ENCODE measurements around the gene RNF223. TPM values are rescaled to one million over a fixed set of nuclear protein-coding genes. Genes with fewer than 3 reads are reported as not detected.
A peak's percentile ranks its signal among the peaks of the same experiment; 100 is the strongest.
"Not testable (repeated sequence)": the region's sequence is repeated elsewhere in the genome, so short reads cannot be mapped to it uniquely, and the experiment has no call there.

RNF223 gene
- total and polyA plus RNA-seq, 2 donors = 0.05 to 0.37 TPM

GRCh38 chr1:1079408-1080121 is 5.5 kb upstream of the RNF223 start:
- WGBS = 6% methylated on average over 38 of the region's 38 CpGs
- no peak overlapping the region for H3K4me3 ChIP-seq (ENCODE audit: low read length in 2 of 2)
- H3K27ac ChIP-seq (ENCODE audit: low read depth in 1 of 2, low read length in 1 of 2) = no peak overlapping the region
- H3K27me3 ChIP-seq (ENCODE audit: control insufficient read depth in 2 of 2, insufficient read depth in 1 of 2, low read length in 1 of 2) = peaks cover 13 to 31% of the 10 kb centered on the region in 2 donors
- H3K4me1 ChIP-seq (ENCODE audit: control insufficient read depth in 2 of 2, insufficient read depth in 2 of 2, low read length in 2 of 2) = peaks cover 0 to 9% of the 10 kb centered on the region in 2 donors
- DNase-seq (ENCODE audit: low read depth in 6 of 9, low spot score in 9 of 9) = peak in 2 of 9 donors; percentile 14 to 29
- H3K9me3 ChIP-seq (ENCODE audit: control insufficient read depth in 2 of 2, insufficient read depth in 1 of 2, low read length in 1 of 2) = no peaks in the 10 kb centered on the region
- peaks cover 0 to 4% of the 10 kb centered on the region in 2 donors for H3K36me3 ChIP-seq (ENCODE audit: control insufficient read depth in 2 of 2, insufficient read depth in 2 of 2, low read length in 1 of 2)

DNA sequence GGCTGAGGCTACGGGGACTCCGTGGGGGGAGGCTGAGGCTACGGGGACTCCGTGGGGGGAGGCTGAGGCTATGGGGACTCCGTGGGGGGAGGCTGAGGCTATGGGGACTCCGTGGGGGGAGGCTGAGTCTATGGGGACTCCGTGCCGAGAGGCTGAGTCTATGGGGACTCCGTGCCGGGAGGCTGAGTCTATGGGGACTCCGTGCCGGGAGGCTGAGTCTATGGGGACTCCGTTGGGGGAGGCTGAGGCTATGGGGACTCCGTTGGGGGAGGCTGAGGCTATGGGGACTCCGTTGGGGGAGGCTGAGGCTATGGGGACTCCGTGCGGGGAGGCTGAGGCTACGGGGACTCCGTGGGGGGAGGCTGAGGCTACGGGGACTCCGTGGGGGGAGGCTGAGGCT is 3.3 kb upstream of the RNF223 start:
- H3K27ac ChIP-seq (ENCODE audit: low read depth in 1 of 2, low read length in 1 of 2); H3K4me3 ChIP-seq (ENCODE audit: low read length in 2 of 2); DNase-seq (ENCODE audit: low read depth in 6 of 9, low spot score in 9 of 9); H3K36me3 ChIP-seq (ENCODE audit: control insufficient read depth in 2 of 2, insufficient read depth in 2 of 2, low read length in 1 of 2); H3K9me3 ChIP-seq (ENCODE audit: control insufficient read depth in 2 of 2, insufficient read depth in 1 of 2, low read length in 1 of 2); H3K4me1 ChIP-seq (ENCODE audit: control insufficient read depth in 2 of 2, insufficient read depth in 2 of 2, low read length in 2 of 2): not testable (repeated sequence)
- WGBS = 70% methylated on average over 13 of the region's 21 CpGs
- H3K27me3 ChIP-seq (ENCODE audit: control insufficient read depth in 2 of 2, insufficient read depth in 1 of 2, low read length in 1 of 2) = peaks cover 13 to 39% of the 10 kb centered on the region in 2 donors

GRCh38 chr1:1075148-1075935 is 1.2 kb upstream of the RNF223 start:
- no peaks in the 10 kb centered on the region for H3K36me3 ChIP-seq (ENCODE audit: control insufficient read depth in 2 of 2, insufficient read depth in 2 of 2, low read length in 1 of 2)
- DNase-seq (ENCODE audit: low read depth in 6 of 9, low spot score in 9 of 9) = no peak
- H3K4me1 ChIP-seq (ENCODE audit: control insufficient read depth in 2 of 2, insufficient read depth in 2 of 2, low read length in 2 of 2) = peaks cover 0 to 9% of the 10 kb centered on the region in 2 donors
- peaks cover 14 to 42% of the 10 kb centered on the region in 2 donors for H3K27me3 ChIP-seq (ENCODE audit: control insufficient read depth in 2 of 2, insufficient read depth in 1 of 2, low read length in 1 of 2)
- 74% methylated on average over 21 of the region's 21 CpGs for WGBS
- H3K27ac ChIP-seq (ENCODE audit: low read depth in 1 of 2, low read length in 1 of 2) = no peak overlapping the region
- no peaks in the 10 kb centered on the region for H3K9me3 ChIP-seq (ENCODE audit: control insufficient read depth in 2 of 2, insufficient read depth in 1 of 2, low read length in 1 of 2)
- H3K4me3 ChIP-seq (ENCODE audit: low read length in 2 of 2) = no peak overlapping the region

GRCh38 chr1:1074631-1075147 is 583 bp upstream of the RNF223 start:
- no peaks in the 10 kb centered on the region for H3K36me3 ChIP-seq (ENCODE audit: control insufficient read depth in 2 of 2, insufficient read depth in 2 of 2, low read length in 1 of 2)
- WGBS = 93% methylated on average over 14 of the region's 14 CpGs
- no peak overlapping the region for H3K4me3 ChIP-seq (ENCODE audit: low read length in 2 of 2)
- DNase-seq (ENCODE audit: low read depth in 6 of 9, low spot score in 9 of 9) = no peak
- peaks cover 12 to 42% of the 10 kb centered on the region in 2 donors for H3K27me3 ChIP-seq (ENCODE audit: control insufficient read depth in 2 of 2, insufficient read depth in 1 of 2, low read length in 1 of 2)
- H3K9me3 ChIP-seq (ENCODE audit: control insufficient read depth in 2 of 2, insufficient read depth in 1 of 2, low read length in 1 of 2) = no peaks in the 10 kb centered on the region
- H3K27ac ChIP-seq (ENCODE audit: low read depth in 1 of 2, low read length in 1 of 2) = no peak overlapping the region
- H3K4me1 ChIP-seq (ENCODE audit: control insufficient read depth in 2 of 2, insufficient read depth in 2 of 2, low read length in 2 of 2) = peaks cover 0 to 5% of the 10 kb centered on the region in 2 donors

DNA sequence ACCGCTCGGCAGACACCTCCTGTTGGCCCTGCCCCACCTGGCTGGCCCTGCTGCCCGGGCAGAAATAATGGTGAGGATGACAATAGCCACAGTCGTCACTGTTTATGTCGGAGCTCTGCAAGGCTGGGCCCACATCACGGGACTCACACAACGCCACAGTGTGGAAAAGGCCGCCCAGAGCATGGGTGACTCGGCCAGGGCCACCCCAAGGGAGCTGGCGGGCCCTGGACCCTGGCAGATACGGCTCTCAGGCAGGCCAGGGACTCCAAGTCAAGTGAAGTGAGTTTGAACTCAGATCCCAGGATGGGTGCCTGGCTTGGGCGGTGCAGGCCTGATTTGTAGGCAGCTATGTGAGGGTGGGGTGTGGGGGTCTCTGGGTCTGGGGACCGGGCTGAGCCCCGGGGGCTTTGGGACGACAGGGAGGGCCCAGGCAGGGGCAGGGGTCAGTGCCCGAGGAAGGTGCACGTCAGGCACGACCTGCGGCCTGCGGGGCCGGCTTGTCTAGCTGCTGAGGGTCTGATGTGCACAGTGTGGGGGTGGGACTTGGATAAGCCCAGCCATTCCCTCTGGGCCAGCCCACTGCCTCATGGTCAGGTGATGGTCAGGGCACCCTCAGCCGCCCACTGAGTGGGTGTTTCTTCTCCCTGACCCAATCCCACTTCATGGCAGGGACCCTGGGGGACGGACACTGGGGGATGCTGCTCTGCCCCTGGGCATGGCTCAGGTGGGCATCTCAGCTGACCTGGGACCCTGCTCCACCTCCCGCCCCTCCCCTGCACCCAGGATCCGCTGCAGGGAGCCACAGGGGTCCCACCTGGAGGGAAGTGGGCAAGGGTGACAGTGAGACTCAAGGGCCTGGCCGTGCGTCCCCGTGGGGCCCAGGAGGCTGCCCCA is 1.0 kb downstream of the RNF223 start:
- no peak for DNase-seq (ENCODE audit: low read depth in 6 of 9, low spot score in 9 of 9)
- Histone ChIP-seq H3K4me1 (ENCODE audit: control insufficient read depth in 2 of 2, insufficient read depth in 2 of 2, low read length in 2 of 2) (peaks cover 6 to 8% of the 10 kb centered on the region in 2 donors), H3K27me3 (ENCODE audit: control insufficient read depth in 2 of 2, insufficient read depth in 1 of 2, low read length in 1 of 2) (peaks cover 13 to 47% of the 10 kb centered on the region in 2 donors), H3K36me3 (ENCODE audit: control insufficient read depth in 2 of 2, insufficient read depth in 2 of 2, low read length in 1 of 2) (no peaks in the 10 kb centered on the region), H3K9me3 (ENCODE audit: control insufficient read depth in 2 of 2, insufficient read depth in 1 of 2, low read length in 1 of 2) (peaks cover 0 to 3% of the 10 kb centered on the region in 2 donors), H3K4me3 (ENCODE audit: low read length in 2 of 2) (no peak overlapping the region), H3K27ac (ENCODE audit: low read depth in 1 of 2, low read length in 1 of 2) (no peak overlapping the region)
- 90% methylated on average over 28 of the region's 28 CpGs for WGBS

DNA sequence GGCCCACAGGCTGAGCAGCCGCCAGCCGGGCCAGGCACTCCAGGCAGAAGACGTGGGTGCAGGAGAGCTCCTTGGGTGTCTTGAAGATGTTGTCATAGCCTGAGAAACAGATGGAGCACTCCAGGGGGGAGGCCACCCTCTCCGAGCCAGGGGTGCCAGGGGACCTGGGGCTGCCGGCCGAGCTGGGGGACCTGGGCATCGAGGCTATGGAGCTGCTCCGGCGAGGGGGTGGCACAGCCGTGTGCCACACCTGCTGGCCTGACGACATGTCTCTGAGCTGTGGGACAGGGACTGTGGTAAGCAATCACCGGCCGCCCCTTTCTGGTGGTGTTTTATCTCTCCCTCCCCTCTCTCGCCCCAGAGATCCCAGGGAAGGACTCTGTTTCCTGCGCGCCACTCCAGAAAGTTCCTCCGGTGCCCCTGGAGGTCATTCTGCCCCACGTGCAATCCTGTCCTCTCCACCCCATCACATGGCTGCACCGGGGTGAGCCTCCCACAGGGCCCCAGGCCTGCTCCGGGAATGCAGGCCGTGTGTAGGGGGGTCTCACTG is 1.7 kb downstream of the RNF223 start:
- Histone ChIP-seq H3K4me3 (ENCODE audit: low read length in 2 of 2) (no peak overlapping the region), H3K4me1 (ENCODE audit: control insufficient read depth in 2 of 2, insufficient read depth in 2 of 2, low read length in 2 of 2) (peaks cover 6 to 10% of the 10 kb centered on the region in 2 donors), H3K27ac (ENCODE audit: low read depth in 1 of 2, low read length in 1 of 2) (no peak overlapping the region)

DNA sequence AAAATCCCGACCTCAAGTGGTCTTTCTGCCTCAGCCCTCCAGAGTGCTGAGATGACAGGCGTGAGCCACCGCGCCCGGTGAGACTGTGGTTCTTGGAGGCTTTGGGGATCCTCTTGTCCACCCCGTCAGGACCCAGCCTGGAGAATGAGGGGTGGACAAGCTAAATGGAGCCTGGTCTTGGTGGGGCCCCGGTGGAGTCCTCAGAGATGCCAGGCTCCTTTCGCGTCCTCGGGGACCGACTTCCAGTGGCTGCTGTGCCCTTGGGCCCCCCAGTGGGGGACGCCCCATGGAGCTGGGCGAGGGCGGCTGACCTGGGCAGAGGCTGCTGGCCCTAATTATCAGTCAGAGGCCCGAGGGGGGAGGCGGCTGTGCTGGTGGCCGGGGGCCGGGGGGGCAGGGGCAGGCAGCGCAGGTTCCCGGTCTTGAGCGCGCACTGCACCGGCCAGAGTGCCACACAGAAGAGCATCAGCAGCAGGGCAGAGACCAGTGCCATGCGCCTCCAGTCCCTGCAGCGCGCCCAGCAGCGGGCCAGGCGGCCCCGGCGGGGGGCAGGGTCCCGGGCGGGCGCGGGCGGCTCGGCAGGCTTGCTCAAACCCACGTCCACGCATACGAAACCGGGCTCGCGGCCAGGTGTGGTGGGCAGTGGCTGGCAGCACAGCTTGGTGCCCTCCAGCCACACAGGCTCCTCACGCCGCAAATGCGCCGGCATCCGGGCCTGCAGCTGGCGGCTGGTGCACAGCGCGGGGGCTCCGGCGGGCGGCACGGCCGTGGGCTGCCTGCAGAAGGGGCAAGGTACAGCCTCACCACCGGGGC is 2.4 kb downstream of the RNF223 start:
- H3K27ac ChIP-seq (ENCODE audit: low read depth in 1 of 2, low read length in 1 of 2) = no peak overlapping the region
- no peaks in the 10 kb centered on the region for H3K36me3 ChIP-seq (ENCODE audit: control insufficient read depth in 2 of 2, insufficient read depth in 2 of 2, low read length in 1 of 2)
- peaks cover 13 to 59% of the 10 kb centered on the region in 2 donors for H3K27me3 ChIP-seq (ENCODE audit: control insufficient read depth in 2 of 2, insufficient read depth in 1 of 2, low read length in 1 of 2)
- peaks cover 6 to 10% of the 10 kb centered on the region in 2 donors for H3K4me1 ChIP-seq (ENCODE audit: control insufficient read depth in 2 of 2, insufficient read depth in 2 of 2, low read length in 2 of 2)
- no peak overlapping the region for H3K4me3 ChIP-seq (ENCODE audit: low read length in 2 of 2)
- 92% methylated on average over 56 of the region's 56 CpGs for WGBS
- DNase-seq (ENCODE audit: low read depth in 6 of 9, low spot score in 9 of 9) = no peak
- H3K9me3 ChIP-seq (ENCODE audit: control insufficient read depth in 2 of 2, insufficient read depth in 1 of 2, low read length in 1 of 2) = peaks cover 0 to 11% of the 10 kb centered on the region in 2 donors

More for the DNA sequence above, 1.7 kb downstream of the RNF223 start:
- peaks cover 13 to 54% of the 10 kb centered on the region in 2 donors for H3K27me3 ChIP-seq (ENCODE audit: control insufficient read depth in 2 of 2, insufficient read depth in 1 of 2, low read length in 1 of 2)
- DNase-seq (ENCODE audit: low read depth in 6 of 9, low spot score in 9 of 9) = no peak
- H3K36me3 ChIP-seq (ENCODE audit: control insufficient read depth in 2 of 2, insufficient read depth in 2 of 2, low read length in 1 of 2) = no peaks in the 10 kb centered on the region
- H3K9me3 ChIP-seq (ENCODE audit: control insufficient read depth in 2 of 2, insufficient read depth in 1 of 2, low read length in 1 of 2) = peaks cover 0 to 10% of the 10 kb centered on the region in 2 donors
- 92% methylated on average over 21 of the region's 21 CpGs for whole genome bisulfite sequencing
